Left ventricle myocardium inferior (tissue), 1 donor: ENCODE results near the gene C1orf53. TPM values are rescaled to one million over a fixed set of nuclear protein-coding genes. Genes with fewer than 3 reads are reported as not detected.

Source experiments
- DNase-seq: peaks from one replicate; pipeline ENCODE4 v3.0.0-alpha.2; 2020
- H3K27ac ChIP-seq: fragments of 200-600 bp; replicated peaks from 2 replicates; pipeline ENCODE4 v1.8.0; 2021
- H3K27me3 ChIP-seq: fragments of 200-600 bp; 2 replicates; pipeline ENCODE4 v1.8.0; 2021; ENCODE audit warnings: low read depth
- H3K36me3 ChIP-seq: fragments of 200-600 bp; 2 replicates; pipeline ENCODE4 v1.8.0; 2021
- H3K4me1 ChIP-seq: fragments of 200-600 bp; 2 replicates; pipeline ENCODE4 v1.8.0; 2021
- H3K4me3 ChIP-seq: fragments of 200-600 bp; 2 replicates; pipeline ENCODE4 v1.8.0; 2021; ENCODE audit warnings: mild to moderate bottlenecking, moderate library complexity
- H3K9me3 ChIP-seq: fragments of 200-600 bp; replicated peaks from 2 replicates; pipeline ENCODE4 v1.8.0; 2021
- CTCF ChIP-seq: fragments of 200-600 bp; IDR thresholded peaks from 2 replicates; pipeline ENCODE4 v1.8.0; 2021; ENCODE audit warnings: antibody characterized with exemption, mild to moderate bottlenecking, borderline replicate concordance
- intact Hi-C: fragments of 100-400 bp; cut with micrococcal nuclease; formaldehyde crosslinking; loops from one replicate; pipeline ENCODE4 v1.11.0; 2022
- total RNA-seq: library from RNA; stranded (reverse); fragmentation: NEBNext Ultra II Directional; extraction: Animal tissue kit (Norgen Biotek cat#: 25700); gene quantifications from one replicate; pipeline ENCODE4 v1.2.1, GENCODE V29; 2021
- donor health status: DM: no; HTN: yes; CAD: no; lungs with severe emphysema.

C1orf53 gene
- total RNA-seq, 1 donor from 2014 or later: 7.8 TPM

DNA sequence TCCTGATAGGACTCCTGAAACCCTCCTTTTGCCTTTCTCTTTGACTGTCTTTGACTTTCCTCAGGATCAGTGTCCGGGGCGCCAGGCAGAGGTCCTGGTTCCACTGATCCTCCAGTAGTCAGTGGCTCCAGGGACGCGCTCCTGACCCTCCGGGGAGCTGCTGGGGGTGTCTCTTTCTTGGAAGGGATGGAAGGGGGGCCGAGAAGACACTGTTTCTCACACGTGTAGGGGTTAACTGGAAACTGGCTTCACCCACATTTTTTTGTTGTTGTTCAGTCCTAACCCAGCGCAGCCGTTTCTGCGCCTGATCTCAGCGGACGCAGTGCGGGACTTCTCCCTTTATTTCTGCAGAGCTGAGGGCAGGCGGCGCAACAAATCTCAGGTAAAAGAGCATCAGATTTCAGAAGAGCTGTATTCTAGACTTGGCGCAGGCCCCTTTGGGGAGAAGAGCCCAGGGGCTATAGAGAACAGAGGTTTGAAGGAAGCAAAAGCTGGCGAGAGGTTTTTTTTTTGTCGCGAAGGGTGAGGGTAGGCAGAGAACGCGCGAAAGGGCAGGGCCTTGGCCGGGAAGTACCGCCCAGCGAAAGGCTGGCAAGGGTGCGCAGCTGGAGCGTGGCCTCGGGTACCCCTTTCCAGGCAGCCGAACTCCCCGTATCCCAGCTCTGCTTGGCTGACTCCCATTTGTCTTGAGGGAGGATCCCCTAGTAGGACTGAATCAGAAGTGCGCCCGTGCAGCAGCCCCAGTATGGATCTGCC is 10.5 kb downstream of the C1orf53 start:
- no peak overlapping the region for H3K27ac ChIP-seq
- peak overlapping the region; percentile 48 for H3K4me3 ChIP-seq
- TF ChIP-seq CTCF: no peak
- peaks cover 100% of the 10 kb centered on the region for H3K27me3 ChIP-seq
- no peaks in the 10 kb centered on the region for H3K9me3 ChIP-seq
- no peaks in the 10 kb centered on the region for H3K36me3 ChIP-seq
- intact Hi-C loops: no loop called here
- peaks cover 80% of the 10 kb centered on the region for H3K4me1 ChIP-seq
- DNase-seq: no peak

DNA sequence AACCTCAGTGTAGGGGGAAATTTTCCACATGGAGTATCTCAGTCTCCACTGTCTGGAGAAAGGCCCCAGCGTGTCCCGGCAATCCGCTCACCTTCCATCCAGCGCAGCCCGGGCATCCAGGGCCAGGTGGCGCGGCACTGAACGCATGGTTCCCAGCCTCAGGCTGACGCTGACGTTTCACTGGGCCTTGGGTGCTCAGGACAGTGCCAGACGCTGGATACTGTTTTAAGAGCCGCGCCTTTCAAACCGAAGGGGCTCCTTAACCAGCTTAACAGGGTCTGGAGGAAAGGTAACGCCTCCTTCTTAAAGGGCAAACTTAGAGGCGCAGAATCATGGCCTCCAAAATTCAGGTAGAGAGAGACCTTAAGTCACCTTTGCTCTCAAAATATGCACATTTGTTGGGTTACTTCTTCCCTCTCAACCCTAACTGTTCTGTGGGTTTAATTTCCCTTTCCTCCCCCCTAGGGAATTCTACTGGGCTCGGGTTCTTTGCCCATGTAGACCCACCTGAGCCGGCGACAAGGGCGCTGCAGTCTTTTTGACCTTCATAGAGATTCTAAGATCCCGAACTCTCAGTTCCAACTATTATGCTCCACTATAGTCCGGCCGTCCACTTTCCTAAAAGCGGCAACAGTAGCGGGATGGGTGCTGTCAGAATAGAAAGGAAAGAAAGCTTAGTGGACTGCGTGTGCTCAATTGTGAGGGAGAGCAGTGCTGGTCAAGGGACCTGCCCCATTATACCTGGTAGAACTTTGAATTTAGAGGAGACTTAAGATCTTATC is 11.3 kb downstream of the C1orf53 start:
- intact Hi-C loops: no loop called here
- TF ChIP-seq CTCF: no peak
- H3K4me3 ChIP-seq: peak overlapping the region; percentile 48

GRCh38 chr1:197914510-197914909 is 12.1 kb downstream of the C1orf53 start:
- Histone ChIP-seq H3K9me3 (no peaks in the 10 kb centered on the region), H3K4me3 (no peak overlapping the region), H3K4me1 (peaks cover 86% of the 10 kb centered on the region), H3K36me3 (no peaks in the 10 kb centered on the region), H3K27ac (no peak overlapping the region), H3K27me3 (peaks cover 100% of the 10 kb centered on the region)
- TF ChIP-seq CTCF: no peak
- intact Hi-C loops: no loop called here
- no peak for DNase-seq

More for the DNA sequence above, 11.3 kb downstream of the C1orf53 start:
- Histone ChIP-seq H3K27ac (no peak overlapping the region), H3K36me3 (no peaks in the 10 kb centered on the region), H3K27me3 (peaks cover 100% of the 10 kb centered on the region), H3K9me3 (no peaks in the 10 kb centered on the region), H3K4me1 (peaks cover 86% of the 10 kb centered on the region)
- no peak for DNase-seq

- peaks cover 90% of the 10 kb centered on the region for H3K4me1 ChIP-seq
These were observed 12.9 kb downstream of the C1orf53 start for GRCh38 chr1:197915260-197915861.

More at GRCh38 chr1:197915260-197915861, 12.9 kb downstream of the C1orf53 start:
- TF ChIP-seq CTCF: no peak
- no peaks in the 10 kb centered on the region for H3K9me3 ChIP-seq
- H3K27me3 ChIP-seq: peaks cover 100% of the 10 kb centered on the region
- no peaks in the 10 kb centered on the region for H3K36me3 ChIP-seq
- no peak for DNase-seq
- intact Hi-C loops: no loop called here
- peak overlapping the region; percentile 63 for H3K4me3 ChIP-seq
- no peak overlapping the region for H3K27ac ChIP-seq
